GM19193 (cell line): ENCODE results near the gene PGR.

Experiments used
- POLR2A ChIP-seq: IDR thresholded peaks from 4 replicates; pipeline ENCODE4 v1.6.1; 2011; ENCODE audit not compliant: insufficient read depth, insufficient read length; ENCODE audit errors: extremely low read depth

Gene PGR

GRCh38 chr11:100990931-100991330, 138.7 kb downstream of the PGR start:
- TF ChIP-seq POLR2A, result no peak

GRCh38 chr11:100984668-100985067, 144.9 kb downstream of the PGR start:
- no peak for TF ChIP-seq POLR2A

GRCh38 chr11:100981196-100981824, 148.3 kb downstream of the PGR start:
- TF ChIP-seq POLR2A, result no peak

GRCh38 chr11:100980156-100980555, 149.5 kb downstream of the PGR start:
- no peak for TF ChIP-seq POLR2A
